GM04504 (cell line): Measurements from ENCODE around the gene NAA80.
"Not testable (repeated sequence)": the region's sequence is repeated elsewhere in the genome, so short reads cannot be mapped to it uniquely, and the experiment has no call there.

ENCODE experiments used
- DNase-seq: peaks from one replicate; pipeline ENCODE4 v3.0.0-alpha.2; 2012; ENCODE audit warnings: low read depth

The NAA80 gene

GRCh38 chr3:50289130-50289529 is 10.1 kb downstream of the NAA80 start:
- no peak for DNase-seq

DNA sequence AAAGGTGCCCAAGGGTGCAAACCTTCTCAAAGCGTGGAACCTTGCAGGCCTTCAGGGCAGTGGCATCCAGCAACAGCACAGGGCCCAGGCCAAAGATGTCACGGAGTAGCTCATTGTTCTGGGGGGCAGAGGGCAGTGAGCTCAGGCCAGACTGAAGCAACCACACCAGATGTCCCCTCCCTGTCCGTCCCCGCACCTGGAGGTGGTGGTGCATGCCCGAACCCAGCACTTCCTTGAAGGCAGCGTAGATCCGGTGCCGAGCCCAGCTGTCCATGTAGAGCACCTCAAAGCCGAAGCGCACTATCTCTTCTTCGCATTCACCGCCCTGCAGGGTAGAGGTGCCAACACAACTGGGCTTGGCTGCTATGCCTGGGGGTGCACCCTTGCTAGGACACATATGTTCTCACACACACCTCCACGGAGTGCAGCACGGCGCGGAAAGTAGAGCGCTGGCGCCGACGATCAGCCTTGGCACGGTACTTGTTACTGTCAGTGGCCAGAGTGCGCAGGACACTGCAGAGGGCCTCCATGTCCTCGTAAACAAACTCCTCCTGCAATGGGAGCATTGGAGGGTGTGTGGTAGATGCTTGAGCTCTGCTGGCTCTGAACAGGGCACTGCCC is 10.7 kb downstream of the NAA80 start:
- no peak for DNase-seq

- no peak for DNase-seq
Measured at GRCh38 chr3:50287262-50287661, 11.9 kb downstream of the NAA80 start.

DNA sequence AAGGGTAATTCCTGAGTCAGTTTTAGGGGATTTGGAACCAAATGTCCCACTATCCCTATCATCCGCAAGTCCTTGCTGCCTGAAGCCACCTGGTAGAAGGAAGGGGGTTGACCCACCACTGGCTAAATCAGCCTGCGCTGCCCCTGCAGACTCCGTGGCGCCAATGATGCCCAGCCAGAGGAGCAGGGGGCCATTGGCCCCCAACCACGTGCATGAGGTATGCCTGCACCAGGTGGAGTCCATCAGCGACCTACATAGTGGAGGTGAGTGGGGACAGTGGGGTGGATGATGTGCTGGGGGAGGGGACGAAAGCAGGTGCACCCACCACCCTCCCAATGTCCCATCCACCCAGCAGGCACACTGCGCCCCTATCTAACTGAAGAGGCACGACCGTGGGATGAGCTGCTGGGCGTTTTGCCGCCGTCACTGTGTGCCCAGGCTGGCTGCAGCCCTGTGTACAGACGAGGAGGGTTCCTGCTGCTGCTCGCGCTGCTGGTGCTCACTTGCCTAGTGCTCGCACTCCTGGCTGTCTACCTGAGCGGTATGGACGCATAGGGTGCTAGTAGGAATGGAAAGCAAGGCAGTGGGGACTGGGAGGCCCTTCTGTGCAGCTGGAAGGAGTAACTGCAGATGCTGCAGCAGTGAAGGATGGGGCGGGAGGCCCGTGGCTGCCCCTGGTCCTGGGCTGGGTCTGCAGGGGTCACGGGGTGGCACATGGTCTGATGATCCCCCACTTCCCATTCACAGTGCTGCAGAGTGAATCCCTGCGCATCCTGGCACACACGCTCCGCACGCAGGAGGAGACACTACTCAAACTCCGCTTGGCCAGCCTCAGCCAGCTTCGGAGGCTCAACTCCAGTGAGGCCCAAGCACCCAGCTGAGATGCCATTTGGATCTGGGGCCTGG is 12.6 kb downstream of the NAA80 start:
- no peak for DNase-seq

DNA sequence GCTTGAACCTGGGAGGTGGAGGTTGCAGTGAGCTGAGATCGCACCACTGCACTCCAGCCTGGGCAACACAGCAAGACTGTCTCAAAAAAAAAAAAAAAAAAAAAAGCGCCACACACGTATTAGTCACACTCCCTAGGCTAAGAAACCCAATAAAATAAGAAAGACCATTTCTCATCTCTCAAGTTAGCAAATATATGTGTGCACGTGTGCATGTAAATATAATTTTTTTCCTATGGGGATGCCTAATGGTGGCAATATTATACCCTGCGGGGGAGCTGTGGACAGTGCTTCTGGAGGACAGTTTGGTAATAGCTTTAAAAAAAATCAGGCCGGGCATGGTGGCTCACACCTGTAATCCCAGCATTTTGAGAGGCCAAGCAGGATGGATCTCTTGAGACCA is 15.1 kb downstream of the NAA80 start:
- not testable (repeated sequence) for DNase-seq

GRCh38 chr3:50279255-50280016 is 19.8 kb downstream of the NAA80 start:
- no peak for DNase-seq

DNA sequence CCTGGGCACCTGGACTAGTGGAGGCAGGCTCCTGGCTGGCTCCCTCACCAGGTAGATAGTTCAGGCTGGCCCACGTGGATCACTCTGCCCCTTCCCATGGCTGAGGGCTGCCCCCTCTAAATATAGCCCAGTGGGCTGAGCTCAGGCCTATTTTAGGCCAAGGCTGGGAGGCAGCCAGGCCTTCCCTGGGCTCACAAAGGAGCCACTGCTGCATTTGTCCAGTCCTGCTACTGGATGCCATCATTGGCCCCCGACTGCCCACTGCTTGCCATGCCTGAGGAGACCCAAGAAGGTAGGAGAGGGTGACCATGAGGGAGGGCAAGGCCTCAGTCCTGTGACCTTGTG is 20.4 kb downstream of the NAA80 start, which contains the start of gene LSMEM2:
Gene LSMEM2 (plus strand): TSS at position 208 of the 345 bp plus-strand sequence. CDS start 27 bp downstream, at position 235.
- DNase-seq, result no peak

DNA sequence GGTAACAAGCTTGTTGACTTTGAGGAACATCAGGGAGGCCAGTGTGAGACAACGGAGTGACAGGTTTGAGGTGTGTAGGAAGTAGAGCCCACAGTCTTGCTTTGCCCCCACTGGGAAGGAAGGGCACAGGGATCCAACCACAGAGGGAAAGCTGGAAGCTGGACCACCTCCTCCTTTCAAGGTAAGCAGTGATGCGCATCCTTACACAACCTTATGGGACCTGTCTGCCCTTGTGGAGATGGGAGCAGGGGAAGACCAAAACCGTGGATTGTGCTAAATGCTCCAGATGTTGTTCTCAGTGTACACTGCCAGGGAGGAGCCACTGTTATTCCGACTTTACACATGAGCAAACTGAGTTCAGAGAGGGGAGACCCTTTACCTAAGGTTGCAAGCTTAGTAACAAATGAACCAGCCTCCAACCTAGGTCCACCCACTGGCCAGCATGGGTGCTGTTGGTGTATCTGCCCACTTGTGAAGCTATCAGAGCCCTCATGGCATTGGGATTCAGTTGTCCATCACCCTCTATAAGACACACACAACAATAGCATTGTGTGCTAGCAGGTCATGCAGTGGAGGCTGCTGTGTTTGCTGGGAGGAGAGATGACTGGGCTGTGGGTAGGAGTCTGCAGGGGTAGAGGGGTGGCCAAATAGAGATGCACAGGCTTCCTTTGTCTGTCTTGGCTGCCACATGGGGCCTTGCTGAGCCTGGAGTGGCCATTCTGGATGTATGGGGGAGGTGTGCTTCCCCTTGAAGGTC is 20.9 kb downstream of the NAA80 start:
- DNase-seq, result no peak

GRCh38 chr3:50276762-50277101 is 22.5 kb downstream of the NAA80 start:
- DNase-seq, result no peak

GRCh38 chr3:50275996-50276761 is 23.0 kb downstream of the NAA80 start:
- no peak for DNase-seq

- DNase-seq, result no peak
Measured at GRCh38 chr3:50275141-50275995, 23.8 kb downstream of the NAA80 start.

- DNase-seq, result no peak
Measured at GRCh38 chr3:50274371-50275104, 24.7 kb downstream of the NAA80 start.

GRCh38 chr3:50273689-50274065 is 25.5 kb downstream of the NAA80 start:
- DNase-seq, result no peak

GRCh38 chr3:50272911-50273688 is 26.1 kb downstream of the NAA80 start:
- no peak for DNase-seq

DNA sequence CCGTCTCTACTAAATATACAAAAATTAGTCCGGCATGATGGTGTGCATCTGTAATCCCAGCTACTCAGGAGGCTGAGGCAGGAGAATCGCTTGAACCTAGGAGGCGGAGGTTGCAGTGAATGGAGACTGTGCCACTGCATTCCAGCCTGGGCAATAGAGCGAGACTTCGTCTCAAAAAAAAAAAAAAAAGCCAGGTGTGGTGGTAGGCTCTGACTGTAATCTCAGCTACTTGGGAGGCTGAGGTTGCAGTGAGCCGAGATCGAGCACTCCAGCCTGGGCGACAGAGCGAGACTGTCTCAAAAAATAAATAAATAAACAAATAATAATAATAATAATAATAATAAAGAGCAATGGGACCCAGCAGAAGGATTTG is 26.7 kb downstream of the NAA80 start:
- not testable (repeated sequence) for DNase-seq

GRCh38 chr3:50271314-50271936 is 27.8 kb downstream of the NAA80 start:
- no peak for DNase-seq

- DNase-seq, result no peak
Measured at GRCh38 chr3:50270422-50271224, 28.6 kb downstream of the NAA80 start.

- DNase-seq, result no peak
Measured at GRCh38 chr3:50269977-50270413, 29.2 kb downstream of the NAA80 start.
